ENCODE results near the gene CENPE.

DNA sequence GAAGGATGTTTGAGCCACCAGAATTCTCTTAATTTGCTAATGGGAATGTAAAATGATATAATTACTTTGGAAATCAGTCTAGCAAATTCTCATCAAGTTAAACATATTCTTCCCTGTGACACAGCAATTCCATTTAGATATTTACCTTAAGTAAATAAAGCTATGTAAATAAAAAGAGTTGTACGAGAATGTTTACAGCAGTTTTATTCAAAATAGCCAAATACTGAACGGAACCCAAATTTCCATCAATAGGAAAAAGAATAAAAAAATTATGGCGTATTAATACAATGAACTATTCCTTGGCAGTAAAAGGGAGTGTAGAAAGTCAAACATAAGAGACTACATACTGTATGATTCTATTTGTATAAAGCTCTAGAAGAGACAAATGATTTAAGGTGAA, 45.8 kb downstream of the CENPE start:
- TF ChIP-seq, protein P1, sequence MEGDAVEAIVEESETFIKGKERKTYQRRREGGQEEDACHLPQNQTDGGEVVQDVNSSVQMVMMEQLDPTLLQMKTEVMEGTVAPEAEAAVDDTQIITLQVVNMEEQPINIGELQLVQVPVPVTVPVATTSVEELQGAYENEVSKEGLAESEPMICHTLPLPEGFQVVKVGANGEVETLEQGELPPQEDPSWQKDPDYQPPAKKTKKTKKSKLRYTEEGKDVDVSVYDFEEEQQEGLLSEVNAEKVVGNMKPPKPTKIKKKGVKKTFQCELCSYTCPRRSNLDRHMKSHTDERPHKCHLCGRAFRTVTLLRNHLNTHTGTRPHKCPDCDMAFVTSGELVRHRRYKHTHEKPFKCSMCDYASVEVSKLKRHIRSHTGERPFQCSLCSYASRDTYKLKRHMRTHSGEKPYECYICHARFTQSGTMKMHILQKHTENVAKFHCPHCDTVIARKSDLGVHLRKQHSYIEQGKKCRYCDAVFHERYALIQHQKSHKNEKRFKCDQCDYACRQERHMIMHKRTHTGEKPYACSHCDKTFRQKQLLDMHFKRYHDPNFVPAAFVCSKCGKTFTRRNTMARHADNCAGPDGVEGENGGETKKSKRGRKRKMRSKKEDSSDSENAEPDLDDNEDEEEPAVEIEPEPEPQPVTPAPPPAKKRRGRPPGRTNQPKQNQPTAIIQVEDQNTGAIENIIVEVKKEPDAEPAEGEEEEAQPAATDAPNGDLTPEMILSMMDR (IDR thresholded peaks at IDR 0.05), result no peak
- no peak for TF ChIP-seq EZH2 (IDR thresholded peaks at IDR 0.05; ENCODE audit: borderline replicate concordance, insufficient read depth, low read depth, low read length, poor library complexity, severe bottlenecking)

All from B cell (primary cell).